22Rv1 (cell line): ENCODE results near the gene CD300A.

Source experiments
- H3K27ac ChIP-seq: fragments of 450-650 bp; 2 replicates; pipeline ENCODE4 v1.5.1; 2017
- ZFX ChIP-seq: fragments of 450-650 bp; IDR thresholded peaks from 2 replicates; pipeline ENCODE4 v1.6.1; 2017; ENCODE audit warnings: antibody characterized with exemption, borderline replicate concordance
- TF ChIP-seq, protein P1 (sequence below): fragments of 450-650 bp; IDR thresholded peaks from 2 replicates; pipeline ENCODE4 v1.5.1; 2017; ENCODE audit warnings: mild to moderate bottlenecking

The CD300A gene

GRCh38 chr17:74474043-74474792 lies 7.8 kb downstream of the CD300A start:
- no peak overlapping the region for H3K27ac ChIP-seq
- TF ChIP-seq, protein P1, sequence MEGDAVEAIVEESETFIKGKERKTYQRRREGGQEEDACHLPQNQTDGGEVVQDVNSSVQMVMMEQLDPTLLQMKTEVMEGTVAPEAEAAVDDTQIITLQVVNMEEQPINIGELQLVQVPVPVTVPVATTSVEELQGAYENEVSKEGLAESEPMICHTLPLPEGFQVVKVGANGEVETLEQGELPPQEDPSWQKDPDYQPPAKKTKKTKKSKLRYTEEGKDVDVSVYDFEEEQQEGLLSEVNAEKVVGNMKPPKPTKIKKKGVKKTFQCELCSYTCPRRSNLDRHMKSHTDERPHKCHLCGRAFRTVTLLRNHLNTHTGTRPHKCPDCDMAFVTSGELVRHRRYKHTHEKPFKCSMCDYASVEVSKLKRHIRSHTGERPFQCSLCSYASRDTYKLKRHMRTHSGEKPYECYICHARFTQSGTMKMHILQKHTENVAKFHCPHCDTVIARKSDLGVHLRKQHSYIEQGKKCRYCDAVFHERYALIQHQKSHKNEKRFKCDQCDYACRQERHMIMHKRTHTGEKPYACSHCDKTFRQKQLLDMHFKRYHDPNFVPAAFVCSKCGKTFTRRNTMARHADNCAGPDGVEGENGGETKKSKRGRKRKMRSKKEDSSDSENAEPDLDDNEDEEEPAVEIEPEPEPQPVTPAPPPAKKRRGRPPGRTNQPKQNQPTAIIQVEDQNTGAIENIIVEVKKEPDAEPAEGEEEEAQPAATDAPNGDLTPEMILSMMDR = no peak
- no peak for TF ChIP-seq ZFX

GRCh38 chr17:74475189-74475588 lies 8.8 kb downstream of the CD300A start:
- H3K27ac ChIP-seq = no peak overlapping the region

DNA sequence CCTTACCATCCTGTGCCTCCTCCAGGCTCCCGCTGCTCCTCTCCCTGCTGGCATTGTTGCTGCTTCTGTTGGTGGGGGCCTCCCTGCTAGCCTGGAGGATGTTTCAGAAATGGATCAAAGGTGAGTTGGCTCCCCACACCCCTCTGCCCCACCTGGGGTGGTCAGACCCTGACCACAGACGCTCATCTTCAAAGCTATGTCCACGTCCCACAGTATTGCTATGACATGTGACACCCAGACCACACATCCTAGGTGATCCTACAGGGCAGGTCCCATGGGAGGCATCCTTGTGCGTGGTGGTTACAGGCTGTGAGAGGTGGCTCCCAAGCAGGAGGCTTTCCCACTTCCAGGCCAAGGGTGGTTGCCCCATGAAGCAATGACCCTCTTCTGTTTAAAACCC lies 11.0 kb downstream of the CD300A start:
- TF ChIP-seq, protein P1 = no peak
- no peak for TF ChIP-seq ZFX
- no peak overlapping the region for H3K27ac ChIP-seq

More at GRCh38 chr17:74475189-74475588, 8.8 kb downstream of the CD300A start:
- TF ChIP-seq, protein P1 = no peak
- no peak for TF ChIP-seq ZFX

DNA sequence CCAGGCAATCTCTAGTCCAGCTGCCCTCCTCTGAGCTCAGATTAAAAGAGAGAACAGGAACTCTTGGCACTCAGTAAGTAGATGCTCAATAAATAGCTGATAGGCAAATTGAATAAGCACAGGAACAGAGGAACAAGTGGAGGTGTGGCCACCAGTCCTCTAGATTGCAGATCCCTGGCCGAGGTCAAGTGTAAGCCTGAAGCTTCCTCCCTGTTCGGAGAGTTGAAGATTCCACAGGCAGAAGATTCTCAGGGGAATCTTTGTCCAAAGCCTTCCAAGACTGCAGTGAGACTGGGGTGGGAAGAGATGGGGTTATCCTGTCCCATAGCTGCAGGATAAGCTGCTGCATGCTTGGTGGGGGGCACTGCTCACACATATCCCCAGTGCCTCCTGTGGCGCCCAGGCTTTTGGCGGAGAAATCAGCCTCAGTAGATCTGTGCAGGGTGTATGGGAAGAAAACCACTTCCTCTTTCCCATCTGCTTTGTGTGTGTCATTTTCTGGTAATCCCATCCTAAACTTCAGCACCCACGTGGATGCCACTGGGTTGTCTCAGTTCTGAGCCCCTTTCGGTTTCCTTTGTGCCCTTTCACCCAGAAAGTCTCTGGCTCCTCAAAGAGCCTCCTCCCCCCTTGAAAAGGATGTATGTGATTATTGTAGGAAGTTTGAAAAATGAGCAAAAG lies 12.1 kb downstream of the CD300A start:
- H3K27ac ChIP-seq = no peak overlapping the region
- TF ChIP-seq, protein P1 = no peak
- no peak for TF ChIP-seq ZFX

DNA sequence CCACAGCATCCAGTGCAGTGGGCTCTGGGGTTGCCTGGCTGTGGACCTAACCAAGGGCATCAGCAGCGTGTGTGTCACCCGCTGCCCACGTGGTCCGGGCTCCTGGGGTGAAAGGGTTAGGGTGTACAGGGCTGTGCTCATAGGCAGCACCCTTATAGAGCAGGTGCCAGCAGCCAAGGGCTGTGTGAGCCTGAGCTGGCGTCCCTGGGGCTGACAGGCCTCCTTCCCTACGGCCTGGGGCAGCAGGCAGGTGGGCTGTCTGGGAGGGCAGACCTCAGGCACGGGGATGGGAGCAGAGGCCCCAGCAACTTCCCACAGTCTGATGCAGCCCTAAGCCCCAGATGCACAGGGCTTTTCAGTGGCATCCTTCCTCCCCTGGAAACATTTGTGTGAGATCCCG lies 13.9 kb downstream of the CD300A start:
- H3K27ac ChIP-seq = no peak overlapping the region
- TF ChIP-seq ZFX = no peak
- TF ChIP-seq, protein P1 = no peak

DNA sequence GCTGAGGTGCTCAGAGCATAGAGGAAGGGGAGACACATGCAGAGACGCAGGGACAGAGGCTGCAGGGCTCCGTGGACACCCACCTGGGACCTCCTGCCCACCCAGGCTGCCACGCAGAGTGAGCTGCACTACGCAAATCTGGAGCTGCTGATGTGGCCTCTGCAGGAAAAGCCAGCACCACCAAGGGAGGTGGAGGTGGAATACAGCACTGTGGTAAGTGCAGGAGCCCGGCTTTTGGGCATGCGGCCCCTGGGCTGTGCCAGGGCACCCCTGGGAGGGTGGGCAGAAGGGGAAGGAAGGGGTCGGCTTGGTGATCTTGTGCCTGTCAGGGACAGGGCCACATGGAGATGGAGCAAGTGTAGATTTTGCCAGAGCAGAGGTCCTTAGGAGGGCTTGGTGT lies 15.2 kb downstream of the CD300A start:
- TF ChIP-seq ZFX = no peak
- TF ChIP-seq, protein P1 = no peak
- no peak overlapping the region for H3K27ac ChIP-seq

GRCh38 chr17:74484066-74484465 lies 17.6 kb downstream of the CD300A start:
- TF ChIP-seq, protein P1 = no peak
- TF ChIP-seq ZFX = no peak
- no peak overlapping the region for H3K27ac ChIP-seq
